Melanocyte of skin (primary cell): ENCODE data around the gene GALP. TPM values are rescaled to one million over a fixed set of nuclear protein-coding genes. Genes with fewer than 3 reads are reported as not detected.

Source experiments
- small RNA-seq, 2 donors: library from RNA; depleted of rRNA; stranded (forward); fragments of <200 nt; gene quantifications; one replicate each; pipeline ENCODE3, GENCODE V24; 2012
- total RNA-seq, 2 donors: library from RNA; depleted of rRNA; stranded (reverse); fragments of >200 nt; gene quantifications; 2 replicates each; pipeline ENCODE4 v1.2.3, GENCODE V29; 2012

Gene GALP
- not detected for total RNA-seq

GRCh38 chr19:56175861-56176307 is at the start of gene GALP:
TSS of gene GALP (plus strand) at chr19:56176008. CDS start at chr19:56177109, 1,101 bp downstream.

DNA sequence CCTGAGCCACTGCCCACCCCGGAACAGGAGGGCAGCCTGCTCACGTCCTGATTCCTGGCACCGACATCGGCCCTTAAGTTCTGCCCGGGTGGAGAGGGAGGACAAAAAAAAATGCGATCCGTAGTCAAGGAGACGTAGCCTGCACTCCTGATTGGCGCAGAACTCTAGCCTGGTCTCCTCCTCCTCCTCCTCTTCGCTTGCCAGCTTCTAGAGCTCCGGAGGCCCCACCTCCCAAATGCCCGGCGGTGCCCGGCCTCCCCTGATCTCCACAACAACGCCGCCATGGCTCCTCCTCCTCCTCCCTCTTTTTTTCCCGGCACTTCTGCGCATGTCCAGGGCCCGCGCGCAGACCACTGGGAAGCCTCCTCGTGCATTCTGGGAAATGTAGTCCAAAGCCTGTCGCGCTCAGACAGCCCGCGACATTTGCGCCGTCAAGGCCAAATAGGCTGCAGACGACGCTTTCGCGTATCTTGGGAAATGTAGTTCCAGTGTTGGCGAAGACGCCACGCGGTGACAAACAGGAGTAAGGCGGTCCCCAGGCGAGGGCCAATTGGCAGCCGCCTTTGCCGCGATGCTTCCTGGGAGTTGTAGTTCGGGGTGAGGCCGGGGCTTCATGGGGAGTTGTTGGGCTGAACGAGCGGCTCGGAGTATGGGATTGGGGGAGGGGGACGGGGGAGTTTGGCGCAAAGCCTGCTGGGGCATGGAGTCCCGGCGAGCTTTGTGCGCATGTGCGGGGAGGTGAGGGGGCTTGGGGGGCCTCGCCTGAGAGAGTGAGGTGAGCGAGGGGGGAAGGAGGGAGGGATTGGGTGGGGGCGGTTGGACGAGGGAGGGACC is 35.0 kb upstream of the GALP start, which contains the start of gene ZNF444:
ZNF444 (plus strand) TSS at position 705 of the 834 bp plus-strand sequence. CDS start 5,625 bp downstream, outside the sequence.

DNA sequence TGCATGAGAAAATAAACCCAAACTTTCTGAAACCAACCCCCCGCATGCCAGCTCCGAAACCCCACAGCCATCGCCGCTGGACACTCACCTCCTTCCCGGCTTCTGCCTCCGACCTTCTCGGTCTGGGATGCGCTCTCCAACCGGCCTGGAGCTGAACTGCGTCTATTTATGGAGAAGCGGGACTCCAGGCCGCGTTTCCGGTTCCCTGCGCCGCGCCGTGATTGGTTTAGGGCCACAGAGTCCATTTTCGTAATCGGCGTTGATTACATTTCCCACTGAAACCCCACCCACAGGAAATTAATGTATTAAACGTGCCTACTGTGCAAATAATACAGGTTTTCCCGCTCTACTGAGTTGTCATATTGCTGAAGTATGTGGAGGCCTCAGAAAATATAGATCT is 21.8 kb downstream of the GALP start, which contains the start of gene ZSCAN5B:
ZSCAN5B (minus strand) TSS at position 138 of the 400 bp plus-strand sequence. CDS start 4,731 bp downstream, outside the sequence.

GRCh38 chr19:56201973-56202372 is 26.2 kb downstream of the GALP start, which contains the start of gene ZSCAN5C:
TSS of gene ZSCAN5C (plus strand) at chr19:56202273. CDS start at chr19:56205914, 3,641 bp downstream.

Small RNA genes within 50 kb of the gene (small RNA-seq; reads per million reads assigned to genes)
- gene AC024580.2, result 0 reads per million in 2 donors

Other genes with a start within 250 kb of the GALP start
- not detected for gene NLRP13, start 243.7 kb upstream of the GALP start, total RNA-seq
- not detected for gene NLRP8, start 228.2 kb upstream of the GALP start, total RNA-seq
- not detected for gene NLRP5, start 189.2 kb upstream of the GALP start, total RNA-seq
- gene ZNF787, start 54.7 kb upstream of the GALP start, total RNA-seq, result 10 to 100 TPM; 23.4 to 30.0 TPM
- 10 to 100 TPM; 13.1 to 17.6 TPM for gene ZNF444, start 34.7 kb upstream of the GALP start, total RNA-seq
- gene ZSCAN5B, start 21.8 kb downstream of the GALP start, total RNA-seq, result not detected
- not detected for gene ZSCAN5C, start 26.3 kb downstream of the GALP start, total RNA-seq
- gene EDDM13, start 96.7 kb downstream of the GALP start, total RNA-seq, result not detected
- gene ZSCAN5A, start 138.8 kb downstream of the GALP start, total RNA-seq, result 1 to 10 TPM; 5.0 to 7.2 TPM
- gene ZNF582, start 217.5 kb downstream of the GALP start, total RNA-seq, result 1 to 10 TPM; 2.0 to 4.5 TPM
- 1 to 10 TPM; 3.7 to 4.8 TPM for gene ZNF583, start 228.3 kb downstream of the GALP start, total RNA-seq